ENCODE results near the gene TCTN1.
"Not testable (repeated sequence)": the region's sequence is repeated elsewhere in the genome, so short reads cannot be mapped to it uniquely, and the experiment has no call there.

TCTN1 gene

GRCh38 chr12:110582276-110583136, 31.4 kb upstream of the TCTN1 start:
- intact Hi-C loops (cut with DNase I), result loop anchor here (5.0 kb wide), 2 partner anchors 80 to 115 kb away; partner anchors contain the start of genes FAM216A, GPN3, RAD9B and VPS29
- peak in 41 of 42 donors; percentile 21 to 79 (median 65) for DNase-seq

GRCh38 chr12:110583137-110584059, 30.5 kb upstream of the TCTN1 start, which contains the start of gene PPTC7:
Gene PPTC7 (minus strand): TSS chr12:110583318. CDS start chr12:110583031, 287 bp downstream.
- DNase-seq, result peak; percentile 97 to 99 (median 98)
- intact Hi-C loops (cut with DNase I), result loop anchor here (5.0 kb wide), 2 partner anchors 81 to 116 kb away; partner anchors contain the start of genes FAM216A, GPN3, RAD9B and VPS29

GRCh38 chr12:110585231-110585799, 28.6 kb upstream of the TCTN1 start:
- intact Hi-C loops (cut with DNase I), result no loop called here
- DNase-seq, result peak in 24 of 42 donors; percentile 13 to 67 (median 36)

- intact Hi-C loops (cut with DNase I); DNase-seq: not testable (repeated sequence)
Measured at GRCh38 chr12:110587102-110587501, 26.8 kb upstream of the TCTN1 start.

- no peak for DNase-seq
- intact Hi-C loops (cut with DNase I), result no loop called here
Measured at GRCh38 chr12:110590059-110590458, 23.9 kb upstream of the TCTN1 start.

- peak in 1 of 42 donors; percentile 20 for DNase-seq
- intact Hi-C loops (cut with DNase I), result no loop called here
Measured at GRCh38 chr12:110590806-110591326, 23.1 kb upstream of the TCTN1 start.

GRCh38 chr12:110591451-110592051, 22.4 kb upstream of the TCTN1 start:
- DNase-seq, result no peak
- intact Hi-C loops (cut with DNase I), result no loop called here

GRCh38 chr12:110592078-110592477, 21.9 kb upstream of the TCTN1 start:
- intact Hi-C loops (cut with DNase I), result no loop called here

GRCh38 chr12:110592919-110593318, 21.0 kb upstream of the TCTN1 start:
- DNase-seq; intact Hi-C loops (cut with DNase I): not testable (repeated sequence)

More at GRCh38 chr12:110592078-110592477, 21.9 kb upstream of the TCTN1 start:
- DNase-seq, result no peak

GRCh38 chr12:110597885-110598284, 16.0 kb upstream of the TCTN1 start:
- no peak for DNase-seq
- intact Hi-C loops (cut with DNase I), result loop anchor here (5.0 kb wide), 1 partner anchor 46 kb away; no protein-coding TSS in a partner anchor

- DNase-seq, result no peak
Measured at GRCh38 chr12:110599334-110599733, 14.6 kb upstream of the TCTN1 start.

GRCh38 chr12:110600254-110600653, 13.7 kb upstream of the TCTN1 start:
- intact Hi-C loops (cut with DNase I), result loop anchor here (5.0 kb wide), 2 partner anchors 98 to 148 kb away; partner anchors contain the start of genes ARPC3, RAD9B and VPS29
- DNase-seq, result peak in 1 of 42 donors; percentile 10

More at GRCh38 chr12:110599334-110599733, 14.6 kb upstream of the TCTN1 start:
- intact Hi-C loops (cut with DNase I), result loop anchor here (5.0 kb wide), 1 partner anchor 47 kb away; no protein-coding TSS in a partner anchor

GRCh38 chr12:110602085-110602814, 11.7 kb upstream of the TCTN1 start:
- DNase-seq, result peak in 27 of 42 donors; percentile 14 to 80 (median 51)
- intact Hi-C loops (cut with DNase I), result loop anchor here (5.0 kb wide), 2 partner anchors 100 to 150 kb away; partner anchors contain the start of genes ARPC3, RAD9B and VPS29

GRCh38 chr12:110606253-110606611, 7.7 kb upstream of the TCTN1 start:
- intact Hi-C loops (cut with DNase I), result no loop called here
- no peak for DNase-seq

- DNase-seq, result peak in 5 of 42 donors; percentile 5 to 48 (median 19)
- intact Hi-C loops (cut with DNase I), result no loop called here
Measured at GRCh38 chr12:110613071-110613770, 708 bp upstream of the TCTN1 start.

GRCh38 chr12:110615171-110615570, 1.2 kb downstream of the TCTN1 start:
- DNase-seq, result no peak
- intact Hi-C loops (cut with DNase I), result no loop called here

Measured in head of caudate nucleus (tissue), 42 donors.